ENCODE data around the gene IL6R. TPM values are rescaled to one million over a fixed set of nuclear protein-coding genes. Genes with fewer than 3 reads are reported as not detected.

The IL6R gene
- total RNA-seq, 1 experiment from 2014 or later: 4.9 TPM

DNA sequence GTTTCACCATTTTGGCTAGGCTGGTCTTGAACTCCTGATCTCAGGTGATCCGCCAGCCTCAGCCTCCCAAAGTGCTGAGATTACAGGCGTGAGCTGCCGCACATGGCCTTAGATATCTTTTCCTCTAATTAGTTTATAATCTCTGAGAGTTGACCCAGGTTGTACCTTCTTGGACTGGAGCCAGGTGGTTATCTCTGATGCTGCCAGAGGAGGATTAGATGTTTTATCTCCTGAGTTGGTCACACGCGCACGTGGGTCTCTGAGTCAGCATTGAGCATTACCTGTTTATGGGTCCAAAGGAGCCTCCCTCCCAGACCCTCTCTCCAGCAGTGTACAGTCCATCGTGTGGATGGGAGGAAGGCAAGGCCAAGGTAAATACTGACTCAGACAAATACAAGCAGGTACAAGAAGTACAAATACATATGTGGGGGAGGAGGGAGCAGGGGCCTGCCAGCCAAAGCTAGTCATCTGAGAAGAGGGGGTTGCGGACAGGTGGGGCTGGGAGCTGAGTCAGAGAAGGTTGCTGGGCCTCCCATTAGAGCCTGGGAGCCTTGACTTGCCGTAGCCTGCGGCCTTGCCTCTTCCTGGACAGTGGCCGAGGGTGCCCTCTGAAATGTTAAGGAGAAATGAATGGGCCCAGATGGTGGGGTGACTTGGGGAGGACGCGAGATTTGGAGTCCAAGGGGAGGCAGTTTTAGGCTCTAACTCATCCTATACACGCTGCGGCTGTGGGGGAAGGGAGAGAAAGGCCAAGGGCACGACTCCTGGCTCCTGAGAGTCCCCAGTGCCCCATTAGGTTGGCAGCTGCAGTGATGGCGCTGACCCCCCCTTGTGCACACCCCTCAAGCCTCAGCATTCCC lies 13.1 kb downstream of the IL6R start:
- no peak overlapping the region for H3K4me3 ChIP-seq (ENCODE audit: low read depth, low read length)
- Mint-ChIP-seq H3K36me3 (ENCODE audit: insufficient read depth, unreplicated experiment) (no peaks in the 10 kb centered on the region), H3K9me3 (ENCODE audit: unreplicated experiment) (no peaks in the 10 kb centered on the region), H3K27ac (ENCODE audit: unreplicated experiment) (peak overlapping the region; percentile 66), H3K27me3 (ENCODE audit: insufficient read depth, unreplicated experiment) (no peaks in the 10 kb centered on the region), H3K4me3 (ENCODE audit: unreplicated experiment) (no peak overlapping the region), H3K4me1 (ENCODE audit: low read depth, unreplicated experiment) (peaks cover 9% of the 10 kb centered on the region)
- H3K4me1 ChIP-seq: peaks cover 19% of the 10 kb centered on the region
- intact Hi-C loops (cut with micrococcal nuclease; ENCODE audit: unreplicated experiment): loop anchor here (1.0 to 2.0 kb wide), 2 partner anchors 13 to 61 kb away; partner anchors contain the start of gene IL6R
- ChIA-PET POLR2A (no interaction called here), CTCF (interaction anchor here (0.9 to 1.0 kb wide), 2 partner anchors 13 to 83 kb away, joined by 4 to 5 read pairs; no protein-coding TSS in a partner anchor)
- no peaks in the 10 kb centered on the region for H3K36me3 ChIP-seq (ENCODE audit: control insufficient read depth, insufficient read depth, low read length)
- no peaks in the 10 kb centered on the region for H3K9me3 ChIP-seq
- peak; percentile 87 to 96 for DNase-seq
- no TSS peak for BruUV-seq (replicated peaks)
- no peaks in the 10 kb centered on the region for H3K27me3 ChIP-seq (replicated peaks; ENCODE audit: control insufficient read depth, insufficient read depth, low read length)
- no peak for TF ChIP-seq CTCF (IDR thresholded peaks at IDR 0.05; ENCODE audit: insufficient read depth in 1 of 2, low read depth in 1 of 2, low read length in 1 of 2, severe bottlenecking in 1 of 2, unreplicated experiment in 1 of 2)

- no peaks in the 10 kb centered on the region for H3K36me3 ChIP-seq (ENCODE audit: control insufficient read depth, insufficient read depth, low read length)
- Mint-ChIP-seq H3K27me3 (ENCODE audit: insufficient read depth, unreplicated experiment) (no peaks in the 10 kb centered on the region), H3K9me3 (ENCODE audit: unreplicated experiment) (no peaks in the 10 kb centered on the region), H3K27ac (ENCODE audit: unreplicated experiment) (peak overlapping the region; percentile 66), H3K36me3 (ENCODE audit: insufficient read depth, unreplicated experiment) (no peaks in the 10 kb centered on the region), H3K4me1 (ENCODE audit: low read depth, unreplicated experiment) (peaks cover 9% of the 10 kb centered on the region), H3K4me3 (ENCODE audit: unreplicated experiment) (no peak overlapping the region)
- no peak overlapping the region for H3K4me3 ChIP-seq (ENCODE audit: low read depth, low read length)
- no peak for DNase-seq
- peaks cover 19% of the 10 kb centered on the region for H3K4me1 ChIP-seq
- CTCF ChIA-PET: interaction anchor here (0.9 to 1.0 kb wide), 2 partner anchors 13 to 84 kb away, joined by 4 to 5 read pairs; no protein-coding TSS in a partner anchor
- TF ChIP-seq CTCF (IDR thresholded peaks at IDR 0.05; ENCODE audit: insufficient read depth in 1 of 2, low read depth in 1 of 2, low read length in 1 of 2, severe bottlenecking in 1 of 2, unreplicated experiment in 1 of 2): no peak
- no TSS peak for BruUV-seq (replicated peaks)
- H3K9me3 ChIP-seq: no peaks in the 10 kb centered on the region
- no peaks in the 10 kb centered on the region for H3K27me3 ChIP-seq (replicated peaks; ENCODE audit: control insufficient read depth, insufficient read depth, low read length)
- intact Hi-C loops (cut with micrococcal nuclease; ENCODE audit: unreplicated experiment): loop anchor here (1.0 to 2.0 kb wide), 2 partner anchors 14 to 60 kb away; partner anchors contain the start of gene IL6R
- POLR2A ChIA-PET: no interaction called here
These were observed 13.9 kb downstream of the IL6R start for GRCh38 chr1:154418923-154419619.
